ENCODE data around the gene ITIH2. TPM values are rescaled to one million over a fixed set of nuclear protein-coding genes. Genes with fewer than 3 reads are reported as not detected.

The ITIH2 gene
- total RNA-seq, 2 experiments from 2014 or later: not detected

DNA sequence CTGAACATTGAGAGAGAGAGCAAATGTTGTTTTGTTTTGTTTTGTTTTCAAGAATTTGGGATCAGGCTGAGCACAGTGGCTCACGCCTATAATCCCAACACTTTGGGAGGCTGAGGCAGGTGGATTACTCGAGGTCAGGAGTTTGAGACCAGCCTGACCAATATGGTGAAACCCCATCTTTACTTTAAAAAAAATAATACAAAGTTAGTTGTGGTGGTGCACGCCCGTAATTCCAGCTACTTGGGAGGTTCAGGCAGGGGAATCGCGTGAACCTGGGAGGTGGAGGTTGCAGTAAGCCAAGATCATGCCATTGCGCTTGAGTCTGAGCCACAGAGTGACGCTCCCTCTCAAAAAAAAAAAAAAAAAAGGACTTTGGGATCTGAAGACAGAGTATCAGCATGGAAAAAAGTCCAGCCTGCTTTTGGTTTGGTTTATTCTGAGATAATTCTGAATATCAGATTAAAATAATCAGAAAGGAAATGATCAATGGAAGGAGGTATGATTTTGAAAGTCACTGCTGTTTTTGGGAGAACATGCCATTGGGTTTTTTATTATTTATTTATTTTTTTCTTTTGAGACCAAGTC, 1.9 kb upstream of the ITIH2 start:
- CTCF ChIA-PET (ENCODE audit: unreplicated experiment): no interaction called here
- H3K27ac ChIP-seq (ENCODE audit: low read depth, low read length, poor library complexity, severe bottlenecking): no peak overlapping the region
- no peaks in the 10 kb centered on the region for H3K9me3 ChIP-seq (ENCODE audit: low read length)
- H2AFZ ChIP-seq (ENCODE audit: low read length): no peak overlapping the region
- DNase-seq (ENCODE audit: low spot score): no peak
- H3K9me2 ChIP-seq (ENCODE audit: insufficient read depth, low read length): no peaks in the 10 kb centered on the region
- H4K20me1 ChIP-seq (ENCODE audit: insufficient read depth, low read length): no peaks in the 10 kb centered on the region
- TF ChIP-seq, protein P1, sequence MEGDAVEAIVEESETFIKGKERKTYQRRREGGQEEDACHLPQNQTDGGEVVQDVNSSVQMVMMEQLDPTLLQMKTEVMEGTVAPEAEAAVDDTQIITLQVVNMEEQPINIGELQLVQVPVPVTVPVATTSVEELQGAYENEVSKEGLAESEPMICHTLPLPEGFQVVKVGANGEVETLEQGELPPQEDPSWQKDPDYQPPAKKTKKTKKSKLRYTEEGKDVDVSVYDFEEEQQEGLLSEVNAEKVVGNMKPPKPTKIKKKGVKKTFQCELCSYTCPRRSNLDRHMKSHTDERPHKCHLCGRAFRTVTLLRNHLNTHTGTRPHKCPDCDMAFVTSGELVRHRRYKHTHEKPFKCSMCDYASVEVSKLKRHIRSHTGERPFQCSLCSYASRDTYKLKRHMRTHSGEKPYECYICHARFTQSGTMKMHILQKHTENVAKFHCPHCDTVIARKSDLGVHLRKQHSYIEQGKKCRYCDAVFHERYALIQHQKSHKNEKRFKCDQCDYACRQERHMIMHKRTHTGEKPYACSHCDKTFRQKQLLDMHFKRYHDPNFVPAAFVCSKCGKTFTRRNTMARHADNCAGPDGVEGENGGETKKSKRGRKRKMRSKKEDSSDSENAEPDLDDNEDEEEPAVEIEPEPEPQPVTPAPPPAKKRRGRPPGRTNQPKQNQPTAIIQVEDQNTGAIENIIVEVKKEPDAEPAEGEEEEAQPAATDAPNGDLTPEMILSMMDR (conservative IDR thresholded peaks at IDR 0.05; ENCODE audit: low read length): no peak
- TF ChIP-seq EZH2phosphoT487 (IDR thresholded peaks at IDR 0.05; ENCODE audit: borderline replicate concordance, low read depth, low read length): no peak
- intact Hi-C loops (cut with micrococcal nuclease; ENCODE audit: unreplicated experiment): no loop called here
- no TSS peak for BruUV-seq (replicated peaks)
- no peaks in the 10 kb centered on the region for H3K79me2 ChIP-seq (ENCODE audit: insufficient read depth, low read depth, low read length)
- H3K4me3 ChIP-seq (ENCODE audit: low read depth, low read length, poor library complexity, severe bottlenecking): no peak overlapping the region
- POLR2A ChIA-PET: no interaction called here
- H3K4me2 ChIP-seq (ENCODE audit: low read length): no peak overlapping the region
- H3K36me3 ChIP-seq (ENCODE audit: insufficient read depth, low read length): no peaks in the 10 kb centered on the region
- H3K4me1 ChIP-seq (ENCODE audit: insufficient read depth, low read length, poor library complexity, severe bottlenecking): no peaks in the 10 kb centered on the region

DNA sequence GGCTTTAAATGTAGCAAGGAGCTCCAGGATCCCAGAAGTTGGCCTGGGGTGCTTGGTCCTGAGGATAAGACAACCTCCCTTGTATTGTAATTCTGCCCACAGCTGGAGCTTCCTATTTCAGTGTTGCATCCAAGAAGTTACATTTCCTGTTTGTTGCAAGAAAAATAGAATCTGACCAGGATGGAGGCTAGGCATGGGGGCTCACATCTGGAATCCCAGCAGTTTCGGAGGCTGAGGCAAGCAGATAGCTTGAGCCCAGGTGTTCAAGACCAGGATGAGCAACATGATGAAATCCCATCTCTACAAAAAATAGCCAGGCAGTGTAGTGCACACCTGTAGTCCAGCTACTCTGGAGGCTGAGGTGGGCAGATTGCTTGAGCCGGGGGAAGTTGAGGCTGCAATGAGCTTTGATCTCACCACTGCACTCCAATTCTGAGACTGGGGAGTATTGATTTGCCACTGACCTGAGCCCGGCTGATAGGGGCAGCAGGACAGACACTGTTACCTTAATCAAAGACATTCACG, 766 bp upstream of the ITIH2 start:
- DNase-seq (ENCODE audit: low spot score): no peak
- Histone ChIP-seq H2AFZ (ENCODE audit: low read length) (no peak overlapping the region), H4K20me1 (ENCODE audit: insufficient read depth, low read length) (no peaks in the 10 kb centered on the region), H3K4me2 (ENCODE audit: low read length) (no peak overlapping the region), H3K27ac (ENCODE audit: low read depth, low read length, poor library complexity, severe bottlenecking) (no peak overlapping the region), H3K9me2 (ENCODE audit: insufficient read depth, low read length) (no peaks in the 10 kb centered on the region), H3K36me3 (ENCODE audit: insufficient read depth, low read length) (no peaks in the 10 kb centered on the region), H3K9me3 (ENCODE audit: low read length) (no peaks in the 10 kb centered on the region), H3K4me1 (ENCODE audit: insufficient read depth, low read length, poor library complexity, severe bottlenecking) (no peaks in the 10 kb centered on the region), H3K4me3 (ENCODE audit: low read depth, low read length, poor library complexity, severe bottlenecking) (no peak overlapping the region), H3K79me2 (ENCODE audit: insufficient read depth, low read depth, low read length) (no peaks in the 10 kb centered on the region)
- intact Hi-C loops (cut with micrococcal nuclease; ENCODE audit: unreplicated experiment): no loop called here
- POLR2A ChIA-PET: no interaction called here
- TF ChIP-seq, protein P1 (conservative IDR thresholded peaks at IDR 0.05; ENCODE audit: low read length): no peak
- no peak for TF ChIP-seq EZH2phosphoT487 (IDR thresholded peaks at IDR 0.05; ENCODE audit: borderline replicate concordance, low read depth, low read length)
- no TSS peak for BruUV-seq (replicated peaks)
- CTCF ChIA-PET (ENCODE audit: unreplicated experiment): no interaction called here

Measured in OCI-LY7 (cell line).